ENCODE results near the gene SOAT2. TPM values are rescaled to one million over a fixed set of nuclear protein-coding genes. Genes with fewer than 3 reads are reported as not detected.

Gene SOAT2, protein sequence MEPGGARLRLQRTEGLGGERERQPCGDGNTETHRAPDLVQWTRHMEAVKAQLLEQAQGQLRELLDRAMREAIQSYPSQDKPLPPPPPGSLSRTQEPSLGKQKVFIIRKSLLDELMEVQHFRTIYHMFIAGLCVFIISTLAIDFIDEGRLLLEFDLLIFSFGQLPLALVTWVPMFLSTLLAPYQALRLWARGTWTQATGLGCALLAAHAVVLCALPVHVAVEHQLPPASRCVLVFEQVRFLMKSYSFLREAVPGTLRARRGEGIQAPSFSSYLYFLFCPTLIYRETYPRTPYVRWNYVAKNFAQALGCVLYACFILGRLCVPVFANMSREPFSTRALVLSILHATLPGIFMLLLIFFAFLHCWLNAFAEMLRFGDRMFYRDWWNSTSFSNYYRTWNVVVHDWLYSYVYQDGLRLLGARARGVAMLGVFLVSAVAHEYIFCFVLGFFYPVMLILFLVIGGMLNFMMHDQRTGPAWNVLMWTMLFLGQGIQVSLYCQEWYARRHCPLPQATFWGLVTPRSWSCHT
- total RNA-seq (not detected), polyA plus RNA-seq (ENCODE audit: insufficient read length in 2 of 2) (under 1 TPM in 1 of 2 donors, not detected in 1; 0.21 TPM)
- long read RNA-seq, donor 1, result 0 reads
- long read RNA-seq, donor 2, result 0 reads
- long read RNA-seq, donor 3, result 0 reads
- long read RNA-seq, donor 4, result 0 reads

DNA sequence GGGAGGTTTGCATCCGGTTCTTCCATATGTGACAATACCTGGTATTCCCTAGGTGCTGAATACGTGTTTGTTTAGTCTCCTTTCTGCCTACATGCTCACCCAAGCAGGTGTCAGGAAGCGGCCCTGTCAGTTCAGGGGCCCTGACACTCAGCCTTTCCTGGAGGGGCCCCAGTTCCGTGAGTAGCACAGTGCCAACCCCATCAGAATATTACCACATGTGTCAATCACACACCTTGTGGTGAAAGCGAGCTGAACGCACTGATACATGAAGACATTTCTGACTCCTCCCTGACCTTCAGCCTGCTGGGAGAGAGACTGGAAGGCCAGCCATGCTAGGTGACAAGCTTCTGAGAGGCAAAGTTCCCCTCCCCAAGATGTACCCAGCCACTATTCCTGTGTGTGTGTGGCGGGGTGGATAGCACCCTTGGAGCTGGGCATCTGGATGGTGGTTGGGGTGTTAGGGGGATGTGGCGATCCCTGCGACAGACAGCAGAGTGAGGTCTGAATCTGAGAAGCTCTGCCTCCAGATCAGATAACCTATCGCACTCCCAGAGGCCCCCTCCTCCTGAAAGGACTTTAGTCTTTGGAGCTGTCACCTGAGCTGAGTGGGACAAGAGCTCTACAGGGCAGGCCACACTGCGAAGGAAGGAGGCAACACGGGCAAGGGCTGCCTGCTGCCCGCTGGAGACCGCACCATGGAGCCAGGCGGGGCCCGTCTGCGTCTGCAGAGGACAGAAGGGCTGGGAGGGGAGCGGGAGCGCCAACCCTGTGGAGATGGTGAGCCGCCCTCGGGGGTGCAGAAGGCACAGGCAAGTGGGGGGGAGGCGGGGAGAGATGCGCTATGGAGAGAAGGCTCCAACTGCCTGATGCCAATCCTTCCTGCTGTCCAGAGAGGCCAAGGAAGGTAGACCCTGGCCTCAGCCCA, at the start of gene SOAT2:
TSS of gene SOAT2 (plus strand) at position 604 of the 925 bp plus-strand sequence. CDS start at position 696, 92 bp downstream.
- DNase-seq (ENCODE audit: low read depth in 4 of 6, low spot score in 6 of 6), result no peak
- H3K36me3 ChIP-seq (ENCODE audit: control insufficient read depth, insufficient read depth, low read length), result no peaks in the 10 kb centered on the region
- no peaks in the 10 kb centered on the region for H3K27me3 ChIP-seq (ENCODE audit: control insufficient read depth, insufficient read depth, low read length)
- H3K4me1 ChIP-seq (ENCODE audit: control insufficient read depth, insufficient read depth, low read length), result peaks cover 13% of the 10 kb centered on the region
- H3K27ac ChIP-seq (ENCODE audit: low read depth, low read length), result no peak within 1 kb of the TSS
- WGBS (ENCODE audit: insufficient coverage), result 79% methylated on average over 19 of the region's 23 CpGs
- H3K9me3 ChIP-seq (ENCODE audit: control insufficient read depth, insufficient read depth, low read length), result no peaks in the 10 kb centered on the region
- no peak within 1 kb of the TSS for H3K4me3 ChIP-seq (ENCODE audit: low read depth, low read length)

DNA sequence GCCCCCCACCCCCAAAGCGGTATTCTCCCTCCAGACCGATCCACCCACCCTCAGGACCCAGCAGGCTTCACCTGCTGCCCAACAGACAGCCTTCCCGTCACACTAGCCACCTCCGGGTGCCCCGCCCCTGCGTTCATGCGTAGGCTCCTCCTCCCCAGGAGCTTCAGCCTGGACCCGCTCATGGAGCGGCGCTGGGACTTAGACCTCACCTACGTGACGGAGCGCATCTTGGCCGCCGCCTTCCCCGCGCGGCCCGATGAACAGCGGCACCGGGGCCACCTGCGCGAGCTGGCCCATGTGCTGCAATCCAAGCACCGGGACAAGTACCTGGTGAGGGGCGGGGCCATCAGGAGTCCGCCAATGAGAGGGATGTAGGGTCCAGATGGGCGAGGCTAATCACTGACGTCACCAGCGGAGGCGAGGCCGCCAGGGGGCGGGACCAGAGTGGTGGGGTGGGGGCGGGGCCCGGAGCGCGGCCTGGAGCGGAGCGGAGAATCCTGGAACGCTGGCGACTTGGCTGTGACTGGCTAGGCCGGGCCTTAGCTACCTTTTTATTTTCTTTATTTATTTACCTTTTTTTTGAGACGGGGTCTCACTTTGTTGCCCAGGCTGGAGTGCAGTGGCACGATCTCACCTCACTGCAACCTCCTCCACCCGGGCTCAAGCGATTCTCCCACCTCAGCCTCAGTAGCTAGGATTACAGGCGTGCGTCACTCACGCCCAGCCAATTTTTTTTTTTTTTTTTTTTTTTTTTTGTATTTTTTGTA, 49.0 kb upstream of the SOAT2 start:
- Histone ChIP-seq H3K9me3 (ENCODE audit: control insufficient read depth, insufficient read depth, low read length) (no peaks in the 10 kb centered on the region), H3K4me1 (ENCODE audit: control insufficient read depth, insufficient read depth, low read length) (peaks cover 63% of the 10 kb centered on the region), H3K36me3 (ENCODE audit: control insufficient read depth, insufficient read depth, low read length) (peaks cover 47% of the 10 kb centered on the region), H3K4me3 (ENCODE audit: low read depth, low read length) (peak overlapping the region; percentile 82), H3K27ac (ENCODE audit: low read depth, low read length) (peak overlapping the region; percentile 93), H3K27me3 (ENCODE audit: control insufficient read depth, insufficient read depth, low read length) (no peaks in the 10 kb centered on the region)
- WGBS (ENCODE audit: insufficient coverage), result 2% methylated on average over 38 of the region's 48 CpGs
- peak in 5 of 6 donors; percentile 90 to 99 (median 93) for DNase-seq (ENCODE audit: low read depth in 4 of 6, low spot score in 6 of 6)

DNA sequence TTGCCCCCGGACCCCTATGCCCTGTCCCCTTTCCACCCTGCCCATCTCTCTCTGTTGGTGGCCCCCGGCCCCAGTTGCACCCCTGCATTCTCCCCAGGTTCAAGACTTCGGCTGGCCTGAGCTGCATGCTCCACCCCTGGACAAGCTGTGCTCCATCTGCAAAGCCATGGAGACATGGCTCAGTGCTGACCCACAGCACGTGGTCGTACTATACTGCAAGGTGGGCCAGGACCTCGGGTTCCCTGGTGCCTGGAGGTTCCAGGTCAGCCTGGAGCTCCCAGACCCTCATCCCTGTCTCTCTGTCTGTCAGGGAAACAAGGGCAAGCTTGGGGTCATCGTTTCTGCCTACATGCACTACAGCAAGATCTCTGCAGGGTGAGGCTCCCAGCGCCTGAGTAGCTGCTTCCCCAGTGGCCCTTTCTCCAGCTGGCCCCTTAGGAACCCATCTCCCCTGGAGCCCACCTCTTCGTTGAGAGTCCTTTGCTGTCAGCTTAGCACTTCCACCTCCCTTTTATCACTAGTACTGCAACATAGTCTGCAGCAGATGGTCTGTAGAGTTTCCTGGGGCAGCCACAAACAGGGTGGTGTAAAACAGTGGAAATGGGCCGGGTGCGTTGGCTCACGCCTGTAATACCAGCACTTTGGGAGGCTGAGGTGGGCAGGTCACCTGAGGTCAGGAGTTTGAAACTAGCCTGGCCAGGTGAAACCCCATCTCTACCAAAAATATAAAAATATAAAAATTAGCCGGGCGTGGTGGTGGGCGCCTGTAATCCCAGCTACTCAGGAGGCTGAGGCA, 47.6 kb upstream of the SOAT2 start:
- H3K36me3 ChIP-seq (ENCODE audit: control insufficient read depth, insufficient read depth, low read length), result peaks cover 53% of the 10 kb centered on the region
- H3K27ac ChIP-seq (ENCODE audit: low read depth, low read length), result no peak overlapping the region
- H3K4me3 ChIP-seq (ENCODE audit: low read depth, low read length), result no peak overlapping the region
- no peaks in the 10 kb centered on the region for H3K9me3 ChIP-seq (ENCODE audit: control insufficient read depth, insufficient read depth, low read length)
- no peaks in the 10 kb centered on the region for H3K27me3 ChIP-seq (ENCODE audit: control insufficient read depth, insufficient read depth, low read length)
- no peak for DNase-seq (ENCODE audit: low read depth in 4 of 6, low spot score in 6 of 6)
- H3K4me1 ChIP-seq (ENCODE audit: control insufficient read depth, insufficient read depth, low read length), result peaks cover 62% of the 10 kb centered on the region
- 92% methylated on average over 8 of the region's 15 CpGs for WGBS (ENCODE audit: insufficient coverage)

DNA sequence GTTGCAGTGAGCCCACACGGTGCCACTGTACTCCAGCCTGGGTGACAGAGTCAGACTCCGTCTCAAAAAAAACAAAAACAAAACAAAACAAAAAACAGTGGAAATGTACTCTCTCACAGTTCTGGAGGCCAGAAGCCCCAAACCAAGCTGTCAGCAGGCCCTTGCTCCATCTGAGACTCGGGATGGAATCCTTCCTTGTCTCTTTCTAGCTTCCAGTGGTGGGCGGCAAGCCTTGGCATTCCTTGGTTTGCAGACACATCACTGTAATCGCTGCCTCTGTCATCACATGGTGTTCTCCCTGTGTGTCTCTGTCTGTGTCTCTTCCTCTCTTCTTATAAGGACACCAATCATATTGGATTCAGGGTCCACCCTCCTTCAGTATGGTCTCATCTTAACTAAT, 47.0 kb upstream of the SOAT2 start:
- Histone ChIP-seq H3K4me1 (ENCODE audit: control insufficient read depth, insufficient read depth, low read length) (peaks cover 62% of the 10 kb centered on the region), H3K27me3 (ENCODE audit: control insufficient read depth, insufficient read depth, low read length) (no peaks in the 10 kb centered on the region), H3K36me3 (ENCODE audit: control insufficient read depth, insufficient read depth, low read length) (peaks cover 57% of the 10 kb centered on the region), H3K4me3 (ENCODE audit: low read depth, low read length) (no peak overlapping the region), H3K9me3 (ENCODE audit: control insufficient read depth, insufficient read depth, low read length) (no peaks in the 10 kb centered on the region), H3K27ac (ENCODE audit: low read depth, low read length) (no peak overlapping the region)
- 83% methylated on average over 3 of the region's 5 CpGs for WGBS (ENCODE audit: insufficient coverage)
- no peak for DNase-seq (ENCODE audit: low read depth in 4 of 6, low spot score in 6 of 6)

DNA sequence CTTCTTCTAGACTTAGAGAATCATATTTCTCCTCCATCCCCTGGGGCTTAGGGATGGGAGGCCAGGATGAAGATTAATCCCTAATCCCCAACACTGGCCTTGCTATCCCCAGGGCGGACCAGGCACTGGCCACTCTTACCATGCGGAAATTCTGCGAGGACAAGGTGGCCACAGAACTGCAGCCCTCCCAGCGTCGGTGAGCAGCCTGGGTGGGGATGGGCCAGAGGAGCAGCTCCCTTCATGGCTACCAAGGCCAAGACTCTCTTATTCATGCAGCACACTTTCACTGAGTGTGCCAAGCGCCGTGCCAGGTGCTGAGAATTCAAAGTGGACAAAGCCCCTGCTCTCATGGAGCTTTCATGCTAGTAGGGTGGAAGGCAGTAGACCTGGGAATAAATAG, 46.4 kb upstream of the SOAT2 start:
- Histone ChIP-seq H3K36me3 (ENCODE audit: control insufficient read depth, insufficient read depth, low read length) (peaks cover 58% of the 10 kb centered on the region), H3K9me3 (ENCODE audit: control insufficient read depth, insufficient read depth, low read length) (no peaks in the 10 kb centered on the region), H3K4me1 (ENCODE audit: control insufficient read depth, insufficient read depth, low read length) (peaks cover 62% of the 10 kb centered on the region), H3K27me3 (ENCODE audit: control insufficient read depth, insufficient read depth, low read length) (no peaks in the 10 kb centered on the region), H3K4me3 (ENCODE audit: low read depth, low read length) (no peak overlapping the region), H3K27ac (ENCODE audit: low read depth, low read length) (no peak overlapping the region)
- 88% methylated on average over 7 of the region's 7 CpGs for WGBS (ENCODE audit: insufficient coverage)
- no peak for DNase-seq (ENCODE audit: low read depth in 4 of 6, low spot score in 6 of 6)

- Histone ChIP-seq H3K9me3 (ENCODE audit: control insufficient read depth, insufficient read depth, low read length) (no peaks in the 10 kb centered on the region), H3K27ac (ENCODE audit: low read depth, low read length) (no peak overlapping the region), H3K27me3 (ENCODE audit: control insufficient read depth, insufficient read depth, low read length) (no peaks in the 10 kb centered on the region), H3K36me3 (ENCODE audit: control insufficient read depth, insufficient read depth, low read length) (peaks cover 65% of the 10 kb centered on the region), H3K4me1 (ENCODE audit: control insufficient read depth, insufficient read depth, low read length) (peaks cover 61% of the 10 kb centered on the region), H3K4me3 (ENCODE audit: low read depth, low read length) (no peak overlapping the region)
- 88% methylated on average over 9 of the region's 13 CpGs for WGBS (ENCODE audit: insufficient coverage)
- DNase-seq (ENCODE audit: low read depth in 4 of 6, low spot score in 6 of 6), result no peak
These were observed 45.3 kb upstream of the SOAT2 start for GRCh38 chr12:53057816-53058500.

GRCh38 chr12:53058674-53059433, 44.4 kb upstream of the SOAT2 start:
- peaks cover 57% of the 10 kb centered on the region for H3K4me1 ChIP-seq (ENCODE audit: control insufficient read depth, insufficient read depth, low read length)

More at GRCh38 chr12:53058674-53059433, 44.4 kb upstream of the SOAT2 start:
- H3K36me3 ChIP-seq (ENCODE audit: control insufficient read depth, insufficient read depth, low read length), result peaks cover 70% of the 10 kb centered on the region
- H3K9me3 ChIP-seq (ENCODE audit: control insufficient read depth, insufficient read depth, low read length), result no peaks in the 10 kb centered on the region
- DNase-seq (ENCODE audit: low read depth in 4 of 6, low spot score in 6 of 6), result no peak
- 75% methylated on average over 30 of the region's 35 CpGs for WGBS (ENCODE audit: insufficient coverage)
- no peak overlapping the region for H3K4me3 ChIP-seq (ENCODE audit: low read depth, low read length)
- no peaks in the 10 kb centered on the region for H3K27me3 ChIP-seq (ENCODE audit: control insufficient read depth, insufficient read depth, low read length)
- no peak overlapping the region for H3K27ac ChIP-seq (ENCODE audit: low read depth, low read length)
